PFSK-1 (cell line): Measurements from ENCODE around the gene RFX4.

Source experiments
- POLR2AphosphoS5 ChIP-seq: IDR thresholded peaks from 2 replicates; pipeline ENCODE4 v1.6.1; 2012; ENCODE audit warnings: low read depth, mild to moderate bottlenecking, control low read depth, low read length, moderate library complexity
- TAF1 ChIP-seq: IDR thresholded peaks from 2 replicates; pipeline ENCODE4 v1.6.1; 2012; ENCODE audit warnings: low read length, control low read depth, borderline replicate concordance; ENCODE audit not compliant: insufficient read depth
- TF ChIP-seq, protein P1 (sequence below), 2 experiments: IDR thresholded peaks; 2 replicates each; pipeline versions ENCODE4 v1.6.1 to v1.8.0; 2011 to 2012; ENCODE audit warnings: low read depth in 2 of 2, low read length in 2 of 2, control low read depth in 1 of 2, inconsistent platforms in 1 of 2, mild to moderate bottlenecking in 1 of 2, moderate library complexity in 1 of 2; ENCODE audit not compliant: insufficient read depth in 1 of 2

DNA sequence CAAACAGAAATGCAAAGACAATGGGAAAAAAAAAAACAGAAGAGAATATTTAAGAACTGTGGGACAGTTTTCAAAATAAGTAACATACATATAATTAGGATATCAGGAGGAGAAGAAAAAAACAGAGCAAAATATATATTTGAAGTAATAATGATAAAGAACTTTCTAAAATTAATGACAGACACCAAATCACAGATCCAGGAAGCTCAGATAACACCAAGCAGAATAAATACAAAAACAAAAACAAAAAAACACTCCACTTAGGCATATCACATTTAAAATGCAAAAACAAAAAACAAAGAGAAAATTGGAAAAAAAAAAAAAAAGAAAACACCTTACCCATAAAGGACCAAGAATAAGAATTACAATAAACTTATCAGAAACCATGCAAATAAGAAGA is 9.6 kb upstream of the RFX4 start:
- TF ChIP-seq POLR2AphosphoS5 (no peak), TAF1 (no peak)
- TF ChIP-seq, protein P1, sequence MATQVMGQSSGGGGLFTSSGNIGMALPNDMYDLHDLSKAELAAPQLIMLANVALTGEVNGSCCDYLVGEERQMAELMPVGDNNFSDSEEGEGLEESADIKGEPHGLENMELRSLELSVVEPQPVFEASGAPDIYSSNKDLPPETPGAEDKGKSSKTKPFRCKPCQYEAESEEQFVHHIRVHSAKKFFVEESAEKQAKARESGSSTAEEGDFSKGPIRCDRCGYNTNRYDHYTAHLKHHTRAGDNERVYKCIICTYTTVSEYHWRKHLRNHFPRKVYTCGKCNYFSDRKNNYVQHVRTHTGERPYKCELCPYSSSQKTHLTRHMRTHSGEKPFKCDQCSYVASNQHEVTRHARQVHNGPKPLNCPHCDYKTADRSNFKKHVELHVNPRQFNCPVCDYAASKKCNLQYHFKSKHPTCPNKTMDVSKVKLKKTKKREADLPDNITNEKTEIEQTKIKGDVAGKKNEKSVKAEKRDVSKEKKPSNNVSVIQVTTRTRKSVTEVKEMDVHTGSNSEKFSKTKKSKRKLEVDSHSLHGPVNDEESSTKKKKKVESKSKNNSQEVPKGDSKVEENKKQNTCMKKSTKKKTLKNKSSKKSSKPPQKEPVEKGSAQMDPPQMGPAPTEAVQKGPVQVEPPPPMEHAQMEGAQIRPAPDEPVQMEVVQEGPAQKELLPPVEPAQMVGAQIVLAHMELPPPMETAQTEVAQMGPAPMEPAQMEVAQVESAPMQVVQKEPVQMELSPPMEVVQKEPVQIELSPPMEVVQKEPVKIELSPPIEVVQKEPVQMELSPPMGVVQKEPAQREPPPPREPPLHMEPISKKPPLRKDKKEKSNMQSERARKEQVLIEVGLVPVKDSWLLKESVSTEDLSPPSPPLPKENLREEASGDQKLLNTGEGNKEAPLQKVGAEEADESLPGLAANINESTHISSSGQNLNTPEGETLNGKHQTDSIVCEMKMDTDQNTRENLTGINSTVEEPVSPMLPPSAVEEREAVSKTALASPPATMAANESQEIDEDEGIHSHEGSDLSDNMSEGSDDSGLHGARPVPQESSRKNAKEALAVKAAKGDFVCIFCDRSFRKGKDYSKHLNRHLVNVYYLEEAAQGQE (IDR thresholded peaks at IDR 0.05; ENCODE audit: insufficient read depth in 1 of 2, low read depth in 2 of 2, low read length in 2 of 2): no peak
